ENCODE measurements around the gene IPP.
"Not testable (repeated sequence)": the region's sequence is repeated elsewhere in the genome, so short reads cannot be mapped to it uniquely, and the experiment has no call there.

The IPP gene

DNA sequence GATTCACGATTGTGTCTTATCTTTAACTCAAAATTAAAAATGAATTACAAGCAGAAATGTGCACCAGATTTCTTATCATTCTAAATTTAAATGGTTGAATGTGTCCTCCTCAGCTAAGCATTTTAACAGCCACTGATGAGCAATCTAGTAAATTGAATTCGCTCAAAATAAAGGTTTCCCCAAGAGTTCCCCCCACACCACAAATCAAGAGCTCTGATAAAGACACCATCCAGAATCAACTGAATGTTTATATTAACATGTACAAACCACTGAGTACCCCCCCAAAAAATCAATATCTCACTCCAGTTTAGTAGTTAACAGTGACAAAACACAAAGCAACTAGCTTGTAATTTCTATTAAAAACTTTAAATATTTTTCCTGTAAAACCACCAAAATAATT lies 66.1 kb downstream of the IPP start:
- Mint-ChIP-seq H3K4me3 (peak overlapping the region; percentile 99), H3K9me3 (no peaks in the 10 kb centered on the region), H3K27ac (no peak overlapping the region), H3K27me3 (ENCODE audit: low read depth) (no peaks in the 10 kb centered on the region), H3K36me3 (ENCODE audit: low read depth) (peaks cover 16% of the 10 kb centered on the region), H3K4me1 (ENCODE audit: low read depth) (peaks cover 29% of the 10 kb centered on the region)
- no peak for DNase-seq (ENCODE audit: low spot score)

DNA sequence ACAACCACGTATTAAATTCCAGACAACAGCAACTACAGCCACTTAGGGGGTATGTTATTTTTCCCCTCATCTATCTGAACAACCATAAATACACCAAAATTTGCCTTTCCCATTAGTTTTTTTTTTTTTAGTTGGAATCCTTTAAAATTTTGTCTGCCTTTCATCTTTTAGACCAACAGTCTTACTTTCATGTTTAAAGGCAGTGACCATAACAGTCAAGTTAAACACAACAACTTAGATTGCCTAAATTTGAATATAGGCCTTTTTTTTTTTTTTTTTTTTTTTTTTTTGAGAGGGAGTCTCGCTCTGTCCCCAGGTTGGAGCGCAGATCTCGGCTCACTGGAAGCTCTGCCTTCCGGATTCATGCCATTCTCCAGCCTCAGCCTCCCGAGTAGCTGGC lies 67.5 kb downstream of the IPP start:
- peaks cover 32% of the 10 kb centered on the region for H3K4me1 Mint-ChIP-seq (ENCODE audit: low read depth)
- H3K27me3 Mint-ChIP-seq (ENCODE audit: low read depth), result no peaks in the 10 kb centered on the region

DNA sequence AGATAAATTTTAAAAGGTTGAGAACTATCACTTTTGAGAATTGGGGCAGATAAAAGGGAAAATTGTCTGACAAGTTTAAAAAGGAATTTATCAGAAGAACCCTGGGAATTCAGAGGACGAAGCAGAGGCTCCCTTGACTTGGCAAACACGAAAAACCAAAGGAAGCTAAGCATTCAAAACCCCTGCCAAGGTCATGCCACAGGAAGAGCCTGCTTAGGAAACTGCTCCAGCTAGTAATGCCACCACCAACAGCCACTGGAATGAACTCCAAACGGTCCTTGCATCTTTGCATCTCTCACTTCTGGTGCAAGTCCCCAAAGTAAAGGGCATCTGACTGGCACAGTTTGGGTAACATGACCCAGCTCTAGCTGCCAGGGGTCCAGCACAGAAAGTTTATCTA lies 71.3 kb downstream of the IPP start:
- Mint-ChIP-seq H3K4me1 (ENCODE audit: low read depth) (peaks cover 23% of the 10 kb centered on the region), H3K36me3 (ENCODE audit: low read depth) (peaks cover 10% of the 10 kb centered on the region), H3K9me3 (no peaks in the 10 kb centered on the region), H3K27me3 (ENCODE audit: low read depth) (no peaks in the 10 kb centered on the region), H3K4me3 (no peak overlapping the region), H3K27ac (no peak overlapping the region)
- no peak for DNase-seq (ENCODE audit: low spot score)

More for the DNA sequence above, 67.5 kb downstream of the IPP start:
- Mint-ChIP-seq H3K27ac (no peak overlapping the region), H3K9me3 (no peaks in the 10 kb centered on the region), H3K36me3 (ENCODE audit: low read depth) (peaks cover 11% of the 10 kb centered on the region), H3K4me3 (no peak overlapping the region)
- DNase-seq (ENCODE audit: low spot score), result no peak

GRCh38 chr1:45678489-45678888 lies 72.0 kb downstream of the IPP start:
- peaks cover 23% of the 10 kb centered on the region for H3K4me1 Mint-ChIP-seq (ENCODE audit: low read depth)
- DNase-seq (ENCODE audit: low spot score), result no peak
- no peak overlapping the region for H3K4me3 Mint-ChIP-seq
- peaks cover 10% of the 10 kb centered on the region for H3K36me3 Mint-ChIP-seq (ENCODE audit: low read depth)
- no peaks in the 10 kb centered on the region for H3K27me3 Mint-ChIP-seq (ENCODE audit: low read depth)
- H3K9me3 Mint-ChIP-seq, result no peaks in the 10 kb centered on the region
- no peak overlapping the region for H3K27ac Mint-ChIP-seq

- peaks cover 25% of the 10 kb centered on the region for H3K4me1 Mint-ChIP-seq (ENCODE audit: low read depth)
- H3K9me3 Mint-ChIP-seq, result no peaks in the 10 kb centered on the region
- peaks cover 10% of the 10 kb centered on the region for H3K36me3 Mint-ChIP-seq (ENCODE audit: low read depth)
- no peak for DNase-seq (ENCODE audit: low spot score)
- H3K27me3 Mint-ChIP-seq (ENCODE audit: low read depth), result no peaks in the 10 kb centered on the region
- H3K4me3 Mint-ChIP-seq, result no peak overlapping the region
- H3K27ac Mint-ChIP-seq, result no peak overlapping the region
Observed at GRCh38 chr1:45677751-45678245, 72.7 kb downstream of the IPP start.

DNA sequence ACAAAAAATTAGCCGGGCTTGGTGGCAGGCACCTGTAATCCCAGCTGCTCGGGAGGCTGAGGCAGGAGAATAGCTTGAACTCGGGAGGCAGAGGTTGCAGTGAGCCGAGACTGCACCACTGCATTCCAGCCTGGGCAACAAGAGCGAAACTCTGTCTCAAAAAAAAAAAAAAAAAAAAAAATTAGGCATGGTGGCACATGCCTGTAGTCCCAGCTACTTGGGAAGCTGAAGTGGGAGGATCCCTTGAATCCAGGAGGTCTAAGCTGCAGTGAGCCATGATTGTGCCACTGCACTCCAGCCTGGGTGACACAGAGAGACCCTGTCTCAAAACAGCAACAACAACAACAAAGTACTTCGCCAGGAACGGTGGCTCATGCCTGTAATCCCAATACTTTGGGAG lies 73.9 kb downstream of the IPP start:
- H3K4me1 Mint-ChIP-seq (ENCODE audit: low read depth), result peaks cover 20% of the 10 kb centered on the region
- H3K27me3 Mint-ChIP-seq (ENCODE audit: low read depth); H3K9me3 Mint-ChIP-seq; H3K27ac Mint-ChIP-seq; H3K4me3 Mint-ChIP-seq; DNase-seq (ENCODE audit: low spot score); H3K36me3 Mint-ChIP-seq (ENCODE audit: low read depth): not testable (repeated sequence)

DNA sequence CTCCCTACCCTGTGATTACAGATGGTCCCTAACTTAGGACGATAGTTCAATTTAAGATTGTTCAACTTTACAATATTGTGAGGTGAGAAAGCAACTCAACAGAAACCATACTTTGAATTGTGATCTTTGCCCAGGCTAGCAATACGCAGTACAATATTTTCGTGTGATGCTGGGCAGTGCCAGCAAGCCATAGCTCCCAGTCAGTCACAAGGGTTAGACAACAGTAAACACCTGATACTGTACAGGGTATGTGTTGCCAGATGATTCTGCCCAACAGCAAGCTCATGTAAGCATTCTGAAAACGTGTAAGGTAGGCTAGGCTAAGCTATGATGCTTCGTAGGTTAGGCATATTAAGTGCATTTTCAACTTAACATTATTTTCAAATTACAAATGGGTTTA lies 76.0 kb downstream of the IPP start:
- H3K27ac Mint-ChIP-seq, result no peak overlapping the region
- peaks cover 12% of the 10 kb centered on the region for H3K4me1 Mint-ChIP-seq (ENCODE audit: low read depth)
- H3K36me3 Mint-ChIP-seq (ENCODE audit: low read depth), result peaks cover 2% of the 10 kb centered on the region
- no peaks in the 10 kb centered on the region for H3K27me3 Mint-ChIP-seq (ENCODE audit: low read depth)
- H3K4me3 Mint-ChIP-seq, result no peak overlapping the region
- H3K9me3 Mint-ChIP-seq, result no peaks in the 10 kb centered on the region
- DNase-seq (ENCODE audit: low spot score), result no peak

GRCh38 chr1:45673956-45674355 lies 76.5 kb downstream of the IPP start:
- Mint-ChIP-seq H3K27ac (no peak overlapping the region), H3K36me3 (ENCODE audit: low read depth) (peaks cover 2% of the 10 kb centered on the region), H3K9me3 (no peaks in the 10 kb centered on the region), H3K27me3 (ENCODE audit: low read depth) (no peaks in the 10 kb centered on the region), H3K4me3 (no peak overlapping the region), H3K4me1 (ENCODE audit: low read depth) (peaks cover 9% of the 10 kb centered on the region)
- DNase-seq (ENCODE audit: low spot score), result no peak

DNA sequence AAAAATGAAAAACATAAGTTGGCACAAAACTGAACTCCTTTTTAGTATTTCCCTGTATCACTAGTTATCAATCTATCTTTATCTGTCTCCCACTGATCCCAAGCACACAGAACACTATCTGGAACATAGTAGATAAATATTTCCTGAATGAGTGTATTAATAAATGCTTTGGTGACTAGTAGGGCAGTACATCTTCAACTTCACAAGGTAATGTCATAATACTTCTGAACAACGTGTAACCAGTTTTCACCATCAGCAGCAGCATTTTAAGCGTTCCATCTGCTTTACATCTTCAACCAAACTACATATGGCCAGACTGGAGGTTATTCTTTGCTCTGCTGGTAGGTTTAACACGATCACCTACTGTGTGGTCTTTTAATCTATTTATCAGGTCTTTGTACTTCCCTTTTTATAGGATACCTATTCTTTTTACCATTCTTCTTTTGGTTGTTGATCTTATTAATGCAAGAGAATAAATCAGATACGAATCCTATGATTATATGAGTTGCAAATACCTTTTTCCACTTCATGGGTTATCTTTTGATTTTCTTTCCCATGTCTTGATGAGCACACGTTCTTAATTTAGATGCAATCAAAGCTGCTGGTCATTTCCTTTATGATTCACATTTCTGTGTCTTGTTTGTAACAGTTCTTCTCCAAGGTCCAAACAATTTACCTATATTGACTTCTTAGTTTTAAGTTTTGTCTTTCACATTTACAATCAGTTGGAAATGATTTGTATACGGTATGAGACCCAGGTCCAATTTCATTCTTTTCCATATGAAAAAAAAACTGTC lies 80.4 kb downstream of the IPP start:
- Mint-ChIP-seq H3K4me1 (ENCODE audit: low read depth) (peaks cover 9% of the 10 kb centered on the region), H3K27me3 (ENCODE audit: low read depth) (no peaks in the 10 kb centered on the region), H3K36me3 (ENCODE audit: low read depth) (peaks cover 10% of the 10 kb centered on the region), H3K27ac (no peak overlapping the region), H3K4me3 (no peak overlapping the region), H3K9me3 (no peaks in the 10 kb centered on the region)
- DNase-seq (ENCODE audit: low spot score), result no peak

GRCh38 chr1:45669379-45669778 lies 81.1 kb downstream of the IPP start:
- Mint-ChIP-seq H3K36me3 (ENCODE audit: low read depth) (peaks cover 9% of the 10 kb centered on the region), H3K27me3 (ENCODE audit: low read depth) (no peaks in the 10 kb centered on the region), H3K27ac (no peak overlapping the region), H3K4me1 (ENCODE audit: low read depth) (peaks cover 9% of the 10 kb centered on the region), H3K9me3 (no peaks in the 10 kb centered on the region), H3K4me3 (no peak overlapping the region)
- DNase-seq (ENCODE audit: low spot score), result no peak

- DNase-seq (ENCODE audit: low spot score), result no peak
- Mint-ChIP-seq H3K9me3 (no peaks in the 10 kb centered on the region), H3K4me1 (ENCODE audit: low read depth) (peaks cover 9% of the 10 kb centered on the region), H3K4me3 (no peak overlapping the region), H3K36me3 (ENCODE audit: low read depth) (peaks cover 9% of the 10 kb centered on the region), H3K27ac (no peak overlapping the region), H3K27me3 (ENCODE audit: low read depth) (no peaks in the 10 kb centered on the region)
Observed at GRCh38 chr1:45668526-45668925, 81.9 kb downstream of the IPP start.

DNA sequence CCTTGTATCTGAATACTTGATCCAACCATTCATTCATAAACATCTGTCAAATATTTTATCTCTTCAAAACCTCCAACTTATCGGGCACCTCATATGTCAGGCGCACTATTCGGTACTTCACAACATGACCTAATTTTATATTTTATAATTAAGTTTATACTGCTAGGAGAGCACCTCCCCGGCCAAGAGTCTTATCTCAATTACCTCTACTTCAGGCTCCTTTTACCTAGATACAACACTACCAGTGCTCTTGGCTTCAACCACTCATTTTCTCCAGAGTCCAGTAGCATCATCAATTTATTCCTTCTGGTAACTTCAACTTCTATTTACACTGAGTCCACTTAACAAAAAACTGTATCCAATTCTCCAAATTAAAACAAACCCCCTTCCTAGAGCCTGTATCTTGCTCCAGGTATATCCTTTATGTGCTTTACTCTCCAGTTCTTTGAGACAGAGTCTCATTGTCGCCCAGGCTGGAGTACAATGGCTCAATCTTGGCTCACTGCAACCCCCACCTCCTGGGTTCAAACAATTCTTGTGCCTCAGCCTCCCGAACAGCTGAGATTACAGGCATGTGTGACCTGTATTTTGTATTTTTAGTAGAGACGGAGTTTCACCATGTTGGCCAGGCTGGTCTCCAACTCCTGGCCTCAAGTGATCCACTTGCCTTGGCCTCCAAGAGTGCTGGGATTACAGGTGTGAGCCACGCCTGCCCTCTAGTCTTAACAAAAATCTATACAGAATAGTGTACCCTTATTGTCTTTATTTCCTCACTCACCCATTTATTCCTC lies 82.9 kb downstream of the IPP start:
- Mint-ChIP-seq H3K9me3 (no peaks in the 10 kb centered on the region), H3K27ac (no peak overlapping the region), H3K36me3 (ENCODE audit: low read depth) (peaks cover 11% of the 10 kb centered on the region), H3K27me3 (ENCODE audit: low read depth) (no peaks in the 10 kb centered on the region), H3K4me1 (ENCODE audit: low read depth) (peaks cover 5% of the 10 kb centered on the region), H3K4me3 (no peak overlapping the region)
- DNase-seq (ENCODE audit: low spot score), result no peak

GRCh38 chr1:45666836-45667235 lies 83.6 kb downstream of the IPP start:
- no peaks in the 10 kb centered on the region for H3K27me3 Mint-ChIP-seq (ENCODE audit: low read depth)
- no peak overlapping the region for H3K4me3 Mint-ChIP-seq
- no peak overlapping the region for H3K27ac Mint-ChIP-seq
- H3K36me3 Mint-ChIP-seq (ENCODE audit: low read depth), result peaks cover 12% of the 10 kb centered on the region
- H3K9me3 Mint-ChIP-seq, result no peaks in the 10 kb centered on the region
- DNase-seq (ENCODE audit: low spot score), result no peak
- H3K4me1 Mint-ChIP-seq (ENCODE audit: low read depth), result peaks cover 7% of the 10 kb centered on the region

DNA sequence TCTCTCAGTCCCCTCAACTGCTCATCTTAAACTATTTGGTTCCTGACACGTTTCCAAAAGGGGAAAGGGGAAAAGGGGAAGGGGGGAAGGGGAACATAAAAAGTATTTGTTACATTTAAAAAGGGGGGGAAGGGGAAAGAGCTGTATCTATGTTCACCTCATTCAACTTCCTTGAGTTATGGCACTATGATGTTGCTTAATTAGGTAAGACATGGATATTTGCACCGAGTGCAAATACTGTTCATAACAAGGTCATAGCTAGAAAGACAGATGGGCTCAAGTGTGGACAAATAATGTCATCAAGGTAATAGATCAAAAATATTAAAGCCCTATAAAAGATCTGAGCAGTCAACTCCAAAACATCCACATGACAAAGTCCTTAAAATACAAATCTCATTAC lies 90.1 kb downstream of the IPP start:
- Mint-ChIP-seq H3K4me3 (no peak overlapping the region), H3K27ac (no peak overlapping the region), H3K4me1 (ENCODE audit: low read depth) (peaks cover 2% of the 10 kb centered on the region), H3K36me3 (ENCODE audit: low read depth) (peaks cover 48% of the 10 kb centered on the region), H3K9me3 (no peaks in the 10 kb centered on the region), H3K27me3 (ENCODE audit: low read depth) (no peaks in the 10 kb centered on the region)
- no peak for DNase-seq (ENCODE audit: low spot score)

Data from T-helper 2 cell treated with Interferon-gamma antibody and Interleukin-4, amounts not matched to agents 5 μg/mL and 100 μg/mL, for 36 hours (primary cell).